ENCODE data around the gene NEMP1.
"Not testable (repeated sequence)": the region's sequence is repeated elsewhere in the genome, so short reads cannot be mapped to it uniquely, and the experiment has no call there.

Gene NEMP1

GRCh38 chr12:57078519-57079404, at the start of gene NEMP1:
Gene NEMP1 (minus strand): TSS chr12:57078791. CDS start chr12:57078745, 46 bp downstream.
- Histone ChIP-seq H3K9ac (ENCODE audit: low read length in 2 of 2) (peak within 1 kb of the TSS; percentile 75 to 79), H3K9me3 (ENCODE audit: control insufficient read depth in 2 of 2, low read length in 2 of 2) (no peaks in the 10 kb centered on the region), H3K36me3 (ENCODE audit: control insufficient read depth in 2 of 2, insufficient read depth in 2 of 2, low read length in 2 of 2) (no peaks in the 10 kb centered on the region), H3K4me1 (ENCODE audit: control insufficient read depth, insufficient read depth, low read length) (peaks cover 15% of the 10 kb centered on the region), H3K4me3 (ENCODE audit: low read length in 2 of 2) (peak within 1 kb of the TSS; percentile 76 to 83), H3K27ac (ENCODE audit: low read length) (peak within 1 kb of the TSS; percentile 84), H3K27me3 (ENCODE audit: control insufficient read depth in 1 of 2, insufficient read depth in 2 of 2, low read length in 2 of 2) (no peaks in the 10 kb centered on the region)

- H3K36me3 ChIP-seq (ENCODE audit: control insufficient read depth in 2 of 2, insufficient read depth in 2 of 2, low read length in 2 of 2), result no peaks in the 10 kb centered on the region
- H3K27me3 ChIP-seq (ENCODE audit: control insufficient read depth in 1 of 2, insufficient read depth in 2 of 2, low read length in 2 of 2), result no peaks in the 10 kb centered on the region
- peak within 1 kb of the TSS; percentile 81 to 91 for H3K9ac ChIP-seq (ENCODE audit: low read length in 2 of 2)
- peaks cover 40% of the 10 kb centered on the region for H3K4me1 ChIP-seq (ENCODE audit: control insufficient read depth, insufficient read depth, low read length)
- no peaks in the 10 kb centered on the region for H3K9me3 ChIP-seq (ENCODE audit: control insufficient read depth in 2 of 2, low read length in 2 of 2)
- peak within 1 kb of the TSS; percentile 80 to 90 for H3K4me3 ChIP-seq (ENCODE audit: low read length in 2 of 2)
- peak within 1 kb of the TSS; percentile 97 for H3K27ac ChIP-seq (ENCODE audit: low read length)
These were observed 49.3 kb upstream of the NEMP1 start, which contains the start of gene LRP1 for GRCh38 chr12:57127726-57128518. Gene LRP1 (plus strand): TSS chr12:57128483. CDS start chr12:57128965, 482 bp downstream.

GRCh38 chr12:57127101-57127725, 48.6 kb upstream of the NEMP1 start:
- Histone ChIP-seq H3K4me1 (ENCODE audit: control insufficient read depth, insufficient read depth, low read length) (peaks cover 33% of the 10 kb centered on the region), H3K4me3 (ENCODE audit: low read length in 2 of 2) (peak overlapping the region; percentile 75 to 90), H3K36me3 (ENCODE audit: control insufficient read depth in 2 of 2, insufficient read depth in 2 of 2, low read length in 2 of 2) (no peaks in the 10 kb centered on the region), H3K27ac (ENCODE audit: low read length) (peak overlapping the region; percentile 97), H3K9ac (ENCODE audit: low read length in 2 of 2) (peak overlapping the region; percentile 58 to 81), H3K9me3 (ENCODE audit: control insufficient read depth in 2 of 2, low read length in 2 of 2) (no peaks in the 10 kb centered on the region), H3K27me3 (ENCODE audit: control insufficient read depth in 1 of 2, insufficient read depth in 2 of 2, low read length in 2 of 2) (no peaks in the 10 kb centered on the region)

- H3K27me3 ChIP-seq (ENCODE audit: control insufficient read depth in 1 of 2, insufficient read depth in 2 of 2, low read length in 2 of 2), result no peaks in the 10 kb centered on the region
- H3K27ac ChIP-seq (ENCODE audit: low read length), result peak overlapping the region; percentile 97
- peak overlapping the region in 1 of 2 donors; percentile 90 for H3K4me3 ChIP-seq (ENCODE audit: low read length in 2 of 2)
- no peaks in the 10 kb centered on the region for H3K36me3 ChIP-seq (ENCODE audit: control insufficient read depth in 2 of 2, insufficient read depth in 2 of 2, low read length in 2 of 2)
- H3K4me1 ChIP-seq (ENCODE audit: control insufficient read depth, insufficient read depth, low read length), result peaks cover 27% of the 10 kb centered on the region
- H3K9ac ChIP-seq (ENCODE audit: low read length in 2 of 2), result peak overlapping the region; percentile 47 to 81
- no peaks in the 10 kb centered on the region for H3K9me3 ChIP-seq (ENCODE audit: control insufficient read depth in 2 of 2, low read length in 2 of 2)
These were observed 48.0 kb upstream of the NEMP1 start for GRCh38 chr12:57126561-57126960.

- Histone ChIP-seq H3K9me3 (ENCODE audit: control insufficient read depth in 2 of 2, low read length in 2 of 2) (no peaks in the 10 kb centered on the region), H3K4me3 (ENCODE audit: low read length in 2 of 2) (no peak overlapping the region), H3K4me1 (ENCODE audit: control insufficient read depth, insufficient read depth, low read length) (peaks cover 24% of the 10 kb centered on the region), H3K36me3 (ENCODE audit: control insufficient read depth in 2 of 2, insufficient read depth in 2 of 2, low read length in 2 of 2) (no peaks in the 10 kb centered on the region), H3K27ac (ENCODE audit: low read length) (no peak overlapping the region), H3K9ac (ENCODE audit: low read length in 2 of 2) (no peak overlapping the region), H3K27me3 (ENCODE audit: control insufficient read depth in 1 of 2, insufficient read depth in 2 of 2, low read length in 2 of 2) (no peaks in the 10 kb centered on the region)
These were observed 47.5 kb upstream of the NEMP1 start for GRCh38 chr12:57126061-57126460.

GRCh38 chr12:57124261-57124877, 45.8 kb upstream of the NEMP1 start:
- Histone ChIP-seq H3K9ac (ENCODE audit: low read length in 2 of 2) (no peak overlapping the region), H3K36me3 (ENCODE audit: control insufficient read depth in 2 of 2, insufficient read depth in 2 of 2, low read length in 2 of 2) (no peaks in the 10 kb centered on the region), H3K27ac (ENCODE audit: low read length) (no peak overlapping the region), H3K4me3 (ENCODE audit: low read length in 2 of 2) (no peak overlapping the region), H3K4me1 (ENCODE audit: control insufficient read depth, insufficient read depth, low read length) (peaks cover 13% of the 10 kb centered on the region), H3K9me3 (ENCODE audit: control insufficient read depth in 2 of 2, low read length in 2 of 2) (no peaks in the 10 kb centered on the region), H3K27me3 (ENCODE audit: control insufficient read depth in 1 of 2, insufficient read depth in 2 of 2, low read length in 2 of 2) (no peaks in the 10 kb centered on the region)

GRCh38 chr12:57123813-57124212, 45.2 kb upstream of the NEMP1 start:
- Histone ChIP-seq H3K4me3 (ENCODE audit: low read length in 2 of 2) (no peak overlapping the region), H3K4me1 (ENCODE audit: control insufficient read depth, insufficient read depth, low read length) (peaks cover 12% of the 10 kb centered on the region), H3K27me3 (ENCODE audit: control insufficient read depth in 1 of 2, insufficient read depth in 2 of 2, low read length in 2 of 2) (no peaks in the 10 kb centered on the region), H3K36me3 (ENCODE audit: control insufficient read depth in 2 of 2, insufficient read depth in 2 of 2, low read length in 2 of 2) (no peaks in the 10 kb centered on the region), H3K9ac (ENCODE audit: low read length in 2 of 2) (no peak overlapping the region), H3K9me3 (ENCODE audit: control insufficient read depth in 2 of 2, low read length in 2 of 2) (no peaks in the 10 kb centered on the region), H3K27ac (ENCODE audit: low read length) (no peak overlapping the region)

- not testable (repeated sequence) for H3K4me1 ChIP-seq (ENCODE audit: control insufficient read depth, insufficient read depth, low read length); H3K9me3 ChIP-seq (ENCODE audit: control insufficient read depth in 2 of 2, low read length in 2 of 2); H3K4me3 ChIP-seq (ENCODE audit: low read length in 2 of 2); H3K36me3 ChIP-seq (ENCODE audit: control insufficient read depth in 2 of 2, insufficient read depth in 2 of 2, low read length in 2 of 2); H3K9ac ChIP-seq (ENCODE audit: low read length in 2 of 2); H3K27me3 ChIP-seq (ENCODE audit: control insufficient read depth in 1 of 2, insufficient read depth in 2 of 2, low read length in 2 of 2); H3K27ac ChIP-seq (ENCODE audit: low read length)
These were observed 42.1 kb upstream of the NEMP1 start for GRCh38 chr12:57120718-57121117.

- no peaks in the 10 kb centered on the region for H3K36me3 ChIP-seq (ENCODE audit: control insufficient read depth in 2 of 2, insufficient read depth in 2 of 2, low read length in 2 of 2)
- no peak overlapping the region for H3K4me3 ChIP-seq (ENCODE audit: low read length in 2 of 2)
- peaks cover 3% of the 10 kb centered on the region for H3K4me1 ChIP-seq (ENCODE audit: control insufficient read depth, insufficient read depth, low read length)
- H3K27me3 ChIP-seq (ENCODE audit: control insufficient read depth in 1 of 2, insufficient read depth in 2 of 2, low read length in 2 of 2), result peaks cover 0 to 2% of the 10 kb centered on the region in 2 donors
- H3K27ac ChIP-seq (ENCODE audit: low read length), result no peak overlapping the region
- no peak overlapping the region for H3K9ac ChIP-seq (ENCODE audit: low read length in 2 of 2)
- H3K9me3 ChIP-seq (ENCODE audit: control insufficient read depth in 2 of 2, low read length in 2 of 2), result no peaks in the 10 kb centered on the region
These were observed 40.9 kb upstream of the NEMP1 start for GRCh38 chr12:57119294-57120085.

All from stomach smooth muscle (tissue), 2 donors.